NCI-H2196 (cell line): ENCODE results near the gene WDR86.

Experiments
- DNase-seq: peaks from one replicate; lab custom pipeline; 2025; ENCODE audit not compliant: unreplicated experiment; lab: John Stamatoyannopoulos, UW

Gene WDR86

DNA sequence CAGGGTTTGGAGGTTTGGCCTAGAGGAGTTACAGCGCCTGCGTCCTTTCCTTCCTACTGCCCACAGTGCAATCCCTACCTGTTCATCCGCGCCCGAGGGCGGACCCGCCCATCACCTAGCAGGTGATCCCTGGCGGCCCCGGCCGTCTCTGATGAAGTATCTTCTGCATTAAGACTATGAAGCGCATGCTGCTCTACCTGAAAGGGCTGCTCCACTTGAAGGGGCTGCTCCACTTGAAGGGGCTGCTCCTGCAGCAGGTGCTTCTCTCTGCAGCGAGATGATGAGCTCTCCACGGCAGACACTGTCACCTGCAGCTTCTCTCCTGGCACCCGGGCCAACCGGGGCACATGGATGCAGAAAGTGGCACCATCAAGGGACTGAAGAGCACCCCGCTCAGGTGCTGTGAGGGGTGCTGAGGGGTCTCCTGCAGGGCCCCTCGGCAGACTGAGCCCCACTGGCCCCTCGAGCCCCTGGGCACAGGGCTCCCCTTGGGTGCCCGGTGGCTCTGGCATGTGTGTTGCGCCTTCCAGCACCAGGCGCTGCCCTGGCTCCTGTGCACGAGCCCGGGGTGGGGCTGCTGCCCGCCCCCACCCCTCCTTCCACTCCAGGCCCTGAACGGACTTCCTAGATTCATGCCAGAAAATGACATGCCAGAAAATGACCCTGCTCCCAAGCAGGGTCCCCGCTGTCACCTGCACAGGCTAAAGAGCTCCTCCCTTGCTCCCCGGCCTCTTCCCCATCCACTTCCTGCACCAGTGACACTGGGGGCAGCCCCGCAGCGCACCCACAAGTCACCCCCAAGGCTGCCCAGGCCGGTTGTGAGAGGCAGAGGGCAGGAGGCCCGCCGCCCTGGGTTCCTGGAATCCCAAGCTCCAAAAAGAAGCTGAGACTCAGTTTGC lies 29.4 kb downstream of the WDR86 start:
- DNase-seq = no peak

DNA sequence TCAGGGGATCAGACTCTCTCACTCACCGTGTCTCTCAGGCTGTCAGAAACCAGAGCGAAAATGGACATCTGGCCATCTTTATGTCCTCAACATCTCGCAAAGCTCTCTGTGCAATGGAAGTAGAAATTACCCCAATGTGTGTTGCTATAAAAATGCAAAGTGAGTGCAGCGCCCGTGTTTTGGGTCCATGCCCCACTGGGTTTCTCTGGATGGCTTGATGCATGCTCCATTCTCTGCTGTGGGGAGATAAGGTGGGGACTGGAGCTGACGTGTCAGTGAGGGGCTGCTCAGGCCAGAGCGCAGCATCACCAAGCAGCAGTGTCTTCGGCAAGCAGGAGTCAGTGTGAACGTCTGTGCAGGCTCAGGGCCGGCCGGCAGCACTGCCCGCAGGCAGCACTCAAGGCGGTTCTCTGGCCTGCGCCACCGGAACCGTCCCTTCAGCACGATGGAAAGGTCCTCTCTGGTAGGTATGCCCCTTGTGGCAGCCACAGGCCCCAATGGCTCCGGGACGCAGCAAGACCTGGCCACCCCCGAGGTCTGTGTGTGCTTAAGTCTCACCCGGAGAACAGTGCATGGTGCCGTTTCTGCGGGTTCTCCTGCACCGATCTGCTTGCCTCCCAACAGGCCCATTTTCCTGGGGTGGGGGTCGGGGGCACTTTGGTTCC lies 30.2 kb downstream of the WDR86 start:
- no peak for DNase-seq

DNA sequence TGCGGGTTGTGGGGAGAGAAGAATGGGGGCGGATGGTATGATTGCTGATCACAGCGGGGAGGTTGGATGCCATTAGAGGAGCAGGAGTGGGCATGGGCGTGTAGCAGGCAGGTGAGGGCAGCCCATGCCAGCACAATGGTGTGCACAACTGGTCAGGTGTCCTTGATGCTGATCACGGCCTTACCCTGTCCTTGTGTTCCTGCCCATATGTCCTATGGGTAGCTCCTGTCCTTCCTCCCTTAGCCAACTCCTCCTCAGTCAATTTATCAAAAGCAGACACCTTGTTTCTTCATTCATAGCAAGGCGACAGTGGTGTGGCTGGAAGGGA lies 30.7 kb downstream of the WDR86 start:
- no peak for DNase-seq

DNA sequence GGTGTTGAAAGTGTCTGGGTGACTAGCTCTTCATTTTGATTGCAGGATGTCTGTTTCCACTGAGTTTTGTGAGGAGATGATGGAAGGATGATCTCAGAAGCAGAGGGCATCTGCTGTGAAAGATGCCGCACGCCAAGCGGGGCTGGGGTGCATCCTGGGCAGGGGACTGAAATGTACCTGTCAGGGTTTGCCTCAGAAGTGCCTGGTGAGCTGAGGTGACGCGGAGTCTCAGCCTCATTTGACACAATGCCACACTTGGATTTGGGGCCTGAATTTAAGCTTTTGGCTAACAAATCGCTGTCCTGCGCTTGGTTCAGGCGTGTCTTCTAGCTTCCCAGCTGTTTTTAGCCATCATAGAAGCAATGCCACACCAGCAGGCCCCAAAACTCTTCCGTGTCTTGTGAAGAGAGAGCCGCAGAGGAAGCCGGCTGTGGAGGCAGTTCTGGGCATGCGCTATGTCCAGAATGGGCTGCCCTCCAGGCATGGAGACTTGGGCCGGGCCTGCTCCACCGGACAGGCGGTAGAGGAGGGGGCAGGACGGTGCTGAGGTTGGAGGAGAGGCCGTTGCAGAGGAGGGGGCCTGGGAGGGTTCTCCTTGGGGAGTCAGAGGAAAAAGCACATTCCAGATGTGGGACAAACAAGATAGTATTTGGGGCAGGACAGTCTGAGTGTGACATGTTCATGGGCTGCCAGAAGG lies 31.2 kb downstream of the WDR86 start:
- DNase-seq = no peak

DNA sequence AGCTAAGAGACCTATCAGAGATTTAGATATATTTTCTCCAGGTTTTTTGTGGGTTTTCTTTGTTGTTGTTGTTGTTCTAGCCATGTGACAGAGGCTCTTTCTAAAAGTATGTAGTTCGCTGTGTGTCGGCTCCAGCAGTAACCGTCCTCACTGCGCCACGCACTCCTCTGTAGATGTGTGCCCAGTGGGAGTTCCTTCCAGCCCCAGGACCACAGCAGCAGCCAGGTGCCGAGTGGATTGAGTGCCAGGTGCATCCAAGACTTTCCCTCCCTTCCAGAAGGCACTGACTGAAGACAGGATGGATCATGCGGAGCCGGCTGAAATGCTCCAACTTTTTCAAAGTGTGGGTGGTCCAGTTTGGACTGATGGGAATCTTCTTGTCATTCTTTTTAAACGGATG lies 31.8 kb downstream of the WDR86 start:
- no peak for DNase-seq

DNA sequence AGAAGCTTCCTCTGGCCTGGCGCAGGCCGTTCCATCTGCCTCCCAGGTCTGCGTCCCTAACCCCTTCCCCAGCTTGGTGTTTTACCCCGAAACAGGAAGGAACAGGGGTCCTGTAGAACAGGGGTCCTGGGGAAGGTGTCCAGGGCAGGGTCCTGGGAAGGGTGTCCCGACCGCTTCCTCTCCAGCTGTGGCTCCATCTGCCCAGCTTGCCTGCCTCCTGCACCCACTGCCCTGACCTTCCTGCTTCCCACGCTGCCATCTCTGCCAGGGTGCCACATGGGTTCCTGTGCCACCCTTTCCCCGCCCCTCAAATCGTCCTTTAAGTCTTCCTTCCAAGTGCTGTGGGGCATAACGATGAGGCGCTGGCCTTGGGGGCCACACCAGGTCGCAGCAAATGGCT lies 32.4 kb downstream of the WDR86 start:
- DNase-seq = no peak

DNA sequence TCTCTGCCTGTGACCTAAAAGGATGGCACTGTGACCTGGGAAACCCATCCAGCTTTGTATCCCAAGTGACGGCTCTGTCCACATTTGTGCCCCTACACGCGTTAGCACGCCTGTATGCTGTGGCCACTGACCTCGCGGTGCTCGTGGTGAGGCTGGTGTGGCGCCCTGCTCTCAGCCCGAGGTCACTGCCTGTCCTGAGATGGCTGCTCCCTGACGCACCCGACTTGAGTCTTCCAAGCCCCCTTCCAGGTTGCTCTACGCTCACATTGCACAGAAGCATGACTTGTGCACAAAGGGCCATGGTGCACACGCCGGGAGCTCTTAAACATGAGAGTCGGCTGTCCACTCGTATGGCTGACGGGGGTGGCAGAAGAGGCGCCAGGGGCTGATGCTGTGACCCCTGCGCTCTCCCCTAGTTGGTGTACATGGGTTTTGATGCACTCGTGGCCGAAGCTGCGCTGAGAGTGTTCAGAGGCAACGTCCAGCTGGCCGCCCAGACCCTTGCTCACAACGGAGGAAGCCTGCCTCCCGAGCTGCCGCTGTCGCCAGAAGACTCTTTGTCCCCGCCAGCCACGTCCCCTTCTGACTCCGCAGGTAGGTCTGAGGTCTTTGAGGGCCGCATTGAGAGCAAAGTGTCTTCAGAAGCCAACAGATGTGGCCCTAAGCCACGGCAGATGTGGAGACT lies 33.5 kb downstream of the WDR86 start:
- DNase-seq = no peak

DNA sequence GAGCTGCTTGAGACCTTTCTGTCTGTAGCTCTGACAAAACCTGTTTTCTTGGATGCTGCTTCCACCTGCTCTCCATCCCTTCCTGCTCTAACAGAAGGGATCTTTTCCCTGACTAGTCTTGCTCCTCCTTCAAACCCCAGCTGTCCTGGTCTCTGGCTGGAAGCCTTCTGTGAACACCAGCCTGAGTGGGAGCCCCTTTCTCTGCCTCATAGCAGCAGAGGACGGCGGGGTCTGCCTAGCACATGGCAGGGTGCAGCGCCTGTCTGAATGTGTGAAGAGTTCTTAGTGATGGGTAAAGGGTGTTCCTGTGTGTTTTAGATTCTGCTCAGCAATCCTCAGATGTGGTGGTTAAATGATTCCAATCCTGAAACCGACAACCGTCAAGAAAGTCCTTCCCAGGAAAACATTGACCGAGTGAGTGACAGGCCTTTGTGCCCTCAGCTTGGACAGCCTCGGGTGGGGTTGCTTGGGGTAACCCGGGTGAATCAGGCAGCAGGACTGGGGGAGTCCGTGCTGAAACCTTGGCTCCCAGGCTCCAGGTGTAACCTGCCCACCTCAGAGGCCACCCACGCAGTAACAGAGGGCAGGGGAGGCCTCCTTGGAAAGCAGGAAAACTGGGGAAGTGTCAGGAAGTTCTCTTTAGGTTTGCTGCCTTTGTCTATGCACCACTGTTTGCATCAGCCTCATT lies 34.2 kb downstream of the WDR86 start:
- no peak for DNase-seq

DNA sequence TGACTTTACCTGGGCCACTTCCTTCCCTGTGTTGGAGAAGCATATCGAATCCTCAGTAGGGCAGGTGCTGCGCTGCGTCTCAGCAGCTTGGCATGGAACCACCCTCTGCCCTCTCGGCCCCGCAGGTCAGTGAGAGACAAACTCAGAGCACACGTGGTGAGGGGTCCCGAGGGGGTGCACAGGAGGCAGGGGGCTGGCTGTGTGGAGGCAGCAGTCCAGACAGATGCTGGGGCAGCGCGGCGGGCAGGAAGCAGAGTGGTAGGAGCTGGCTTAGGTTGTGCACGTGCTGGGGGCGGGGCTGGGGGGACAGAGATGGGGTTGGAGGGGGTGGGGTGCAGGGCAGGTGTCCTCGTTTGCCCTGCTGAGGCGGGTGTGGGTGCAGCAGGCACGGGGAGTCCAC lies 35.1 kb downstream of the WDR86 start:
- no peak for DNase-seq

DNA sequence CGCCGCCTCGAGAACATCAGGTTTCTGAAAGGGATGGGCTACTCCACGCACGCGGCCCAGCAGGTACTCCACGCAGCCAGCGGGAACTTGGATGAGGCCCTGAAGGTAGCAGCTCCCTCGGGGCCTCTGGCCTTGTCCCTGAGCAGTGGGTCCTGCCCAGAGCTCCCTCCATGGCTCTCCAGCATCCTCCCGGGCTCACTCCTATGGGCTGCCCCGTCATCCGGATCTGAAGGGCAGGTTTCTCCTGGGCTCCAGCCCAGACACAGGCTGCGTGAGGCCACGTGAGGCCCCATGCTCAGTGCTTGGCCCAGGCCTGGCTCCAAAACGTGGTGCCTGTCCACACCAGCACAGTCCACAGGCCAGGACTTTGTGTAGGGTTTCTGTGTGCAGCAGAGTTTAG lies 35.7 kb downstream of the WDR86 start:
- DNase-seq = no peak

DNA sequence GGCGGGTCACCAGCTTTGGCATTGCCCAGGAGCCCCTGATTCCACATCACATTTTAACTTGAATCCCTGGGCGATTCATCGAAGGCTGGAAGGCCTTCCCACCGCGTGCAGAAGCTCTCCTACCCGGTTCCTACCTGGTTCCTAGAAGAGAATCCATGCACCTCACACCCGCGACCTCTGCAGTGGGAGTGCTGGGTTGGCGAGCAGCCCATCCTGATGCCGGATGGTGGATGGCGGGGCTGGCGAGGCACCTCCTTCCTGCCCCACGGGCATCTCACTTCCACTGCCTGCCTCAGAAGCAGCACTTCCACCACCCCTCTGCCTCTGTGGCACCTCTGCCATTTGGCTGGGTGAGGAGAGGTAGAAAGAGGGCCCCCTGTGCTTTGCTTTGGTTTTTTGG lies 36.2 kb downstream of the WDR86 start:
- no peak for DNase-seq

DNA sequence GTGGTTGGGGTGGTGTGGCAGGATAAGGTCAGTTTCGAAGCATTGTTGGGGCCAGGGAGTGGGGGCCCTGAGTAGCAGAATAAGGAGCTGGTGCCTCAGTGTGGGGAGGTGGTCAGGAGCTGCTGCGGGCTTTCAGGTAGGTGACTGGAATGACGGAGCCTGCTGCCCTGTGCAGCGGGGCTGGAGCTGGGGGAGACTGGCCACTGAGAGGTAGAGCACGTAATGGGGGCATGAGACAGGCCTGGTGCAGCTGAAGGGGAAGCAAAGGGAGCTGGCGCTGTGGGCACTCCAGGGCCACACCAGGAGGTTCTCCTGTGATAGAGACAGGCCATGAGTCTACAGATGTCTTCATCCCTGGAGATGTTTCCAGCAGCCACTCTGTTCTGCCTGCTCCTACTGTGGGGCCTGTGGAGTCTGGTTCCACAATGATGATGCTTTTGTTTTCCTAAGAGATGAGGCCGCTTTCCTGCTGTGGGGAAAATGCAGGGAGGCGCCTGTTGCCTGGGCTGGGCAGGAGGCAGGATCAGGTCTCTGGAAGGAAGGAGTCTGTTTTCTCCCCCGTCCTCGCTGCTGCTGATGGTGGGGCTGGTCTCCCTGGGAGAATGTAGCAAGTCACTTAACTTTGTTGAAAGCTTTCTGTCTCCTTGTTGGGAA lies 37.1 kb downstream of the WDR86 start:
- DNase-seq = no peak

DNA sequence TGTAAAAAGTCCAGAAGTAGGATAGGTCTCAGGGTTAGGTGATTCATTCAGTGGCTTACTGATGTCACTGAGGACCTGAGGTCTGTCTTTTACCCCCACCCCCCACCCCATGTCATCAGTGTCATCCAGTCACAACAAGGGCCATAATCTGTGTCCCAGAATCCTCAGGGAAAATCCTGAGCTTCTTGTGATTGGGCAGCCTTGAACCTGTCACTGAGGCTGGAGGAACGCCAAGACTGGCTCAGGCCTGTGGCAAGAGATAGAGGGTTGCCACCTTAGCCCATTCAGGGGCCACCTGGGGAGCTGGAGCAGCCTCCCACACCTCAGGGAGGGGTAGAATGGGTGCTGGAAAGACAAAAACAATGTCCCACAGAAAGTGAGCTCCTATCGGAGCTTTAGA lies 38.6 kb downstream of the WDR86 start:
- no peak for DNase-seq

DNA sequence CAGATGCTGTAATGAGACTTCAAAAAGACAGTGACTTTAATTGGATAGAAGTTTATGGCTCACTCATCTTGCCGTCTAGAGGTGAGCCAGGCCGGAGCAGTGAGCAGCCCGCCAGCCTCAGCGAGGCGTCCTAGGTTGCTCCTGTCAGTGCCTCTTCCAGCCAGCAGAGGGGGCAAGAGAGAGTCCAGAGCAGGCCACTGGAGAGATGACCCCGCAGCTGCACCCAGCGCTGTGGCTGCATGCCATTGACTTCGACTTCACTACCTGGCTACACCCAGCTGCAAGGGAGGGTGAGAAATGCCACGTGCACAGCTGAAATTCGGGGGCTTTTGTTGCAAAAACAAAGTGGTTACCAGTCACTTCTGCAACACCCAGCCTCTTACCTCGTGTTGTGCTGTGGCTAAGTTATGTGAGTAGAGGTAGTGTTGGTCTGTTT lies 41.7 kb downstream of the WDR86 start:
- peak; percentile 74 for DNase-seq

DNA sequence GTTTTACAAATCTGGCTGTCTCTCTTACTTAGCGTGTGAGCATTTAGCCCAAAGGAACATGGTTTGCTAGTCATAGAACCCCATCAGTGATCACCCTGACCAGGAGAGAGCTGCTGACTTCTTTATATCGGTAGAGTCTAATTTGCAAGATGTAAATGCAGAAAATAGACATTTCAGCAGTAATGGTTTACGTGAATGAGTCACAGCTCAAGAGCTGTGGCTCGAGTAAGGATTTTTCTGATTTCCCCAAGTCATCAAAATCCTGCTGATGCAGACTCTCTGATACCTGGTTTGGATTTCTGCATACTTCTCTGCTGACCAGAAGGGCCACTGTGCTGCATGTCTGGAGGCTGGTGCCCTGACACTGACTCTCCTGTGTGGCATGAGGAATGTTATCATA lies 42.6 kb downstream of the WDR86 start:
- DNase-seq = no peak

DNA sequence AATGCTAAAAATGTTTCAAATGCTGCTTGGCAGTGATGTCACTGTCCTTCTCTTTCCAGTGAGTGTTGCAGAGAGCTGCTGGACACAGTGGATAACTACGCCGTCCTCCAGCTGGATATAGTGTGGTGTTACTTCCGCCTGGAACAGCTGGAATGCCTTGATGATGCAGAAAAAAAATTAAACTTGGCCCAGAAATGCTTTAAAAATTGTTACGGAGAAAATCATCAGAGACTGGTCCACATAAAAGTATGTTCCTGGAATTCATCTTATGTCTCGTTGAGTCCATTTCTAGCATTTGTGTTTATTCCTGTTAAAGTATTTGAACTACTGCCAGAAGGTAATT lies 43.0 kb downstream of the WDR86 start:
- DNase-seq = no peak

DNA sequence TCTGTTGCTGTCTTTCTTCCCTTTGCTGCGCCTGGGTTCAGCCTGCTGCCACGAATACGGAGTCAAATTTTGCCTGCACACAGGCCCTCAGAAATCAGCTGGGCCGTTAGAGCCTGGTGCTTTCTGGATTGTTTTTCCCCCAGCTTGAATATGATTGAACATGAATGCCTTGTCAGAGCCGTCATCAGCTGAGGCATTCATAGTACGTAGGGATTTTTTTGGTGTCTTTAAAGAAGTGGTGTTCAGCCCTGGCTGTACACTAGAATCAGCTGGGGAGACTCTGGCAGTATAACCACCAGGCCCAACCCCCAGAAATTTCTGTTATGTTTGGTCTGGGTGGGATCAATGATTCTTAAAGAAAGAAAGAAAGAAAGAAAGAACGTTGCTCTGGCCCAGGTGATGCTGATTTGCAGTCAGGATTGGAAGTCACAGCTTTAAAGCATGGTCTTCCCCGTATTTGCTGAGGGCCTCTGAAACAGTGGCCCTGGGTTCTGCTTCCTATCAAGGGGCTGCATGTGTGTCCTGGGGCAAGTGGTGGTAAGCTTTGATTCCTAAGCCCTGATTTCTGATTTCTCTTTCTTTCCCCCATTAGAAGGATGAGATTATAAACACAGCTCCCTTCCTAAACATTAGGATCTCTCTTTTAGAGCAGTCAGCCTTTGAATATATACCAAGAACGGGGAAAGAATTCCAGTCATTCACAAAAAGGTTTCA lies 43.5 kb downstream of the WDR86 start:
- no peak for DNase-seq

DNA sequence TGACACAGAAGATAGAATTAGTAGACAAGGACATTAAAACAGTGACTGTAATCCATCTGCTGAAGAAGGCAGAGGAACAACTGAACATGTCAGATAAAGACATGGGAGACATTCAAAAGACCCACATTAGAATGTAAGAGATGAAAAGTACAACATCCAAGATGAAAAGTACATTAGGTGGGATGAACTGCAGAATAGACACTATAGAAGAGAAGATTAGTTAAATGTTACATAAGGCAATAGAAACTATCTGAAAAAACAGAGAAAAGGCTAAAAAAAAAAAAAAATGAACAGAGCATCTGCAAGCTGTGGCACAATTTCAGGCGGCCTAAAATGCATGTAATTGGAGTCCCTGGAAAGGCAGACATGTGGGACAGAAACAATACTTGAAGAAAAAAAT lies 46.7 kb downstream of the WDR86 start:
- no peak for DNase-seq

DNA sequence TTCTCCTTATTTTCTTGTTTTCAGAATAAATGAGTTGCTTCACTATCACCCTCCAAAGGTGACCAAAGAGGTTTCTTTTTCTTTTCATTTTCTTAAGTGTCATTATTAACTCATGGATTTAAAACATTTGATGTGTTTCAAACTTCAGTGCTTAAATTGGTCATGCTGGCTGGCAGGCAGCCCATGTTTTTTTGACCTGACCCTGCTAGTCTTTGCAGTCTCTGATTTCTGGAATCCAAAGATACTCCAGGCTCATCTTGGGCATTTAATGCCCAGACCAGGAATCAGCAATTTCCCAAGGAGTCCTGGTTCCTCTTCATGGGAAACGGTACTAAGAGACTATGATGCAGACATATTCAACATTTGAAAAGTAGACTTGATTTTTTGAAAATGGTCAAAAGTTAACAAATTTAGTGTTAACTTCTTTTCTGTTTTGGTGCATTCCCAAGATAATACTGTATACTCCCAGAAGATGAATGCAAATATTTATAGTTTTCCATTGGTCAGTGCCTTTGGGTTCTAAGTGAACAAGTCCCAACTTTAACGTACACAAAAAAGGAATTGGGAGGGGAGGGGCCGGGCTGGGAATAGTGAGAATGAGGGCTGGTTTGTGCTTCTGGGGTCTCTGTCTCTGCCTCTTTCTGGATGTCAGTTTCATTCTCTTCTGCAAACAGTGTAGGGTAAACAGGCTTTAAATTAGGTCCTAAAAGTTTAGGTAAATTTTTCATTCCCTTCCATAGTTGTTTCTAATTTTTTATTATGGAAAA lies 48.5 kb downstream of the WDR86 start:
- no peak for DNase-seq
